ENCODE results near the gene OR51V1.

GRCh38 chr11:5231111-5231510 lies 30.6 kb upstream of the OR51V1 start:
- TF ChIP-seq CTCF (IDR thresholded peaks at IDR 0.05 in 2 of 3, conservative IDR thresholded peaks at IDR 0.05 in 1 of 3; ENCODE audit: control insufficient read depth in 2 of 3, extremely low read depth in 1 of 3, insufficient read depth in 1 of 3, low read depth in 3 of 3, low read length in 3 of 3) (no peak), ZNF384 (IDR thresholded peaks at IDR 0.05; ENCODE audit: borderline replicate concordance, low read depth, low read length) (no peak), MAX (IDR thresholded peaks at IDR 0.05; ENCODE audit: low read depth, low read length) (no peak), TAF1 (IDR thresholded peaks at IDR 0.05; ENCODE audit: borderline replicate concordance, low read depth, low read length) (no peak), SRF (IDR thresholded peaks at IDR 0.05; ENCODE audit: low read depth in 2 of 2, low read length in 2 of 2) (no peak), CBX3 (IDR thresholded peaks at IDR 0.05; ENCODE audit: borderline replicate concordance, low read depth) (no peak), EZH2 (IDR thresholded peaks at IDR 0.05; ENCODE audit: borderline replicate concordance, control insufficient read depth, low read depth, low read length) (no peak), PAX5 (IDR thresholded peaks at IDR 0.05; ENCODE audit: borderline replicate concordance, low read depth, low read length) (no peak), ZBTB40 (IDR thresholded peaks at IDR 0.05; ENCODE audit: borderline replicate concordance) (no peak), ZNF622 (IDR thresholded peaks at IDR 0.05) (no peak), HDAC6 (IDR thresholded peaks at IDR 0.05; ENCODE audit: unreplicated experiment) (no peak)
